ENCODE measurements around the gene QSOX2.

DNA sequence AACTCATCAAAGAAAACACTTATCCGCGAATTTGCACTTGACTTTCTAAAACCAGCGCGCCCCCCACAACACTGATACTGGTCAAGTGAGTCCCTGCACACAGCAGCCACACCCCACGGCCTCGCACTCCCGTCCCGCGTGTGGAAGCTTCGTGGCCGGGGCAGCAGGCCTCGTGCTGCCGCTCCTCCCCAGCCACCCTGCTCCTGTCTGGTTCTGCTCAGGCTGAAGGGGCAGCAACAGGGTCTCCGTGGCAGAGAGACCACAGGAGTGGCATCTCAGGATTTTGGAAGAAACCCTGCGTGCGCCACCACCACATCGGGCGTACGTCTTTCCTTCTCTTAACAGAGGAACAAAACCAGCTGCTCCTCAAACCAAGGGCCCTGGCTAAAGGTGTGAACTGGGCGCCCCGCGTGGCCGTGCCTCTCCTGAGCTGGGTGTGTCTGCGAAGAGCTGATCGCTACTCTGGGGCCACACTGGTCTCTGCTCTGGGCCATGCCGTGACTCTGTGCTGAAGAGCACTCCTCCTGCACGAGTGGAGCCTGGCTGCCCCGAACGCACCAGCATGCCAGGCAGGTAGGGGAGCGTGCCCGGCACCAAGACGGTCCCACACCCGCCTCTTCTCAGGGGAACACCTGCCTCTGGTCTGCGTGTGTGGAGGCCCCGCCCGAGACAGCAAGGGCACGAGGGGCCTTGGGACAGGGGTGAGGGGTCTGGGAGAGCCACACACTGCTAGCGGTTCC, 23.3 kb downstream of the QSOX2 start:
- TF ChIP-seq, protein P1, sequence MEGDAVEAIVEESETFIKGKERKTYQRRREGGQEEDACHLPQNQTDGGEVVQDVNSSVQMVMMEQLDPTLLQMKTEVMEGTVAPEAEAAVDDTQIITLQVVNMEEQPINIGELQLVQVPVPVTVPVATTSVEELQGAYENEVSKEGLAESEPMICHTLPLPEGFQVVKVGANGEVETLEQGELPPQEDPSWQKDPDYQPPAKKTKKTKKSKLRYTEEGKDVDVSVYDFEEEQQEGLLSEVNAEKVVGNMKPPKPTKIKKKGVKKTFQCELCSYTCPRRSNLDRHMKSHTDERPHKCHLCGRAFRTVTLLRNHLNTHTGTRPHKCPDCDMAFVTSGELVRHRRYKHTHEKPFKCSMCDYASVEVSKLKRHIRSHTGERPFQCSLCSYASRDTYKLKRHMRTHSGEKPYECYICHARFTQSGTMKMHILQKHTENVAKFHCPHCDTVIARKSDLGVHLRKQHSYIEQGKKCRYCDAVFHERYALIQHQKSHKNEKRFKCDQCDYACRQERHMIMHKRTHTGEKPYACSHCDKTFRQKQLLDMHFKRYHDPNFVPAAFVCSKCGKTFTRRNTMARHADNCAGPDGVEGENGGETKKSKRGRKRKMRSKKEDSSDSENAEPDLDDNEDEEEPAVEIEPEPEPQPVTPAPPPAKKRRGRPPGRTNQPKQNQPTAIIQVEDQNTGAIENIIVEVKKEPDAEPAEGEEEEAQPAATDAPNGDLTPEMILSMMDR (tag by site-specific recombination; IDR thresholded peaks at IDR 0.05), result no peak
- no peak for TF ChIP-seq ZNF341 (tag by site-specific recombination; IDR thresholded peaks at IDR 0.05; ENCODE audit: low read depth)
- TF ChIP-seq ZEB2 (tag by site-specific recombination; IDR thresholded peaks at IDR 0.05), result no peak
- no peak for TF ChIP-seq ZNF248 (tag by site-specific recombination; IDR thresholded peaks at IDR 0.05)
- no peak for TF ChIP-seq ZNF214 (tag by site-specific recombination; IDR thresholded peaks at IDR 0.05; ENCODE audit: borderline replicate concordance)
- TF ChIP-seq KLF1 (tag by site-specific recombination; IDR thresholded peaks at IDR 0.05), result no peak
- no peak for TF ChIP-seq ZNF274 (IDR thresholded peaks at IDR 0.05; ENCODE audit: low read length)
- TF ChIP-seq ZNF274 (tag by site-specific recombination; IDR thresholded peaks at IDR 0.05; ENCODE audit: borderline replicate concordance), result no peak
- TF ChIP-seq SP2 (tag by site-specific recombination; IDR thresholded peaks at IDR 0.05), result no peak
- TF ChIP-seq ZNF658 (tag by site-specific recombination; IDR thresholded peaks at IDR 0.05), result no peak
- no peak for TF ChIP-seq ZNF121 (tag by site-specific recombination; IDR thresholded peaks at IDR 0.05)
- TF ChIP-seq TRIM28 (IDR thresholded peaks at IDR 0.05; ENCODE audit: borderline replicate concordance, low read length), result no peak
- TF ChIP-seq ZNF354C (tag by site-specific recombination; IDR thresholded peaks at IDR 0.05; ENCODE audit: borderline replicate concordance, low read depth), result no peak
- TF ChIP-seq BCL11A (tag by site-specific recombination; IDR thresholded peaks at IDR 0.05; ENCODE audit: low read depth), result no peak
- no peak for TF ChIP-seq ZNF830 (tag by site-specific recombination; IDR thresholded peaks at IDR 0.05; ENCODE audit: low read depth)

All from HEK293 (cell line).